ENCODE data around the gene CPED1. TPM values are rescaled to one million over a fixed set of nuclear protein-coding genes. Genes with fewer than 3 reads are reported as not detected.
"Not testable (repeated sequence)": the region's sequence is repeated elsewhere in the genome, so short reads cannot be mapped to it uniquely, and the experiment has no call there.

CPED1 gene
- total and polyA plus RNA-seq, 3 experiments from 2014 or later: 0.09 to 0.27 TPM; not detected in 1

- Mint-ChIP-seq H3K36me3 (no peaks in the 10 kb centered on the region), H3K4me3 (no peak overlapping the region), H3K4me1 (no peaks in the 10 kb centered on the region), H3K9me3 (no peaks in the 10 kb centered on the region), H3K27ac (no peak overlapping the region), H3K27me3 (peaks cover 3 to 26% of the 10 kb centered on the region in 2 donors)
- H3K36me3 ChIP-seq (ENCODE audit: insufficient read depth, low read length): no peaks in the 10 kb centered on the region
- ChIA-PET CTCF (interaction anchor here (1.6 kb wide), 1 partner anchor 71 kb away, joined by 5 read pairs; the partner anchor contains the start of gene CPED1), POLR2A (no interaction called here)
- DNase-seq: no peak
- H3K4me1 ChIP-seq (ENCODE audit: insufficient read depth, low read length): no peaks in the 10 kb centered on the region
- no peak overlapping the region for H3K4me3 ChIP-seq (ENCODE audit: low read length)
- H3K9me3 ChIP-seq (ENCODE audit: low read length): no peaks in the 10 kb centered on the region
- no peaks in the 10 kb centered on the region for H3K27me3 ChIP-seq (ENCODE audit: insufficient read depth, low read length, poor library complexity, severe bottlenecking)
- H3K27ac ChIP-seq (ENCODE audit: low read depth, low read length): no peak overlapping the region
These were observed 70.5 kb downstream of the CPED1 start for GRCh38 chr7:121058975-121059374.

- H3K9me3 ChIP-seq (ENCODE audit: low read length); POLR2A ChIA-PET; H3K9me3 Mint-ChIP-seq; CTCF ChIA-PET; H3K36me3 ChIP-seq (ENCODE audit: insufficient read depth, low read length); DNase-seq; H3K4me1 Mint-ChIP-seq; H3K36me3 Mint-ChIP-seq; H3K27ac ChIP-seq (ENCODE audit: low read depth, low read length); H3K4me3 Mint-ChIP-seq; H3K27ac Mint-ChIP-seq; H3K27me3 ChIP-seq (ENCODE audit: insufficient read depth, low read length, poor library complexity, severe bottlenecking); H3K4me1 ChIP-seq (ENCODE audit: insufficient read depth, low read length); H3K4me3 ChIP-seq (ENCODE audit: low read length): not testable (repeated sequence)
- H3K27me3 Mint-ChIP-seq: peaks cover 7 to 34% of the 10 kb centered on the region in 2 donors
These were observed 71.5 kb downstream of the CPED1 start for GRCh38 chr7:121059979-121060509.

- H3K27ac Mint-ChIP-seq: no peak overlapping the region
- Histone ChIP-seq H3K4me3 (ENCODE audit: low read length) (no peak overlapping the region), H3K27me3 (ENCODE audit: insufficient read depth, low read length, poor library complexity, severe bottlenecking) (no peaks in the 10 kb centered on the region), H3K27ac (ENCODE audit: low read depth, low read length) (no peak overlapping the region), H3K36me3 (ENCODE audit: insufficient read depth, low read length) (no peaks in the 10 kb centered on the region), H3K4me1 (ENCODE audit: insufficient read depth, low read length) (no peaks in the 10 kb centered on the region), H3K9me3 (ENCODE audit: low read length) (no peaks in the 10 kb centered on the region)
- ChIA-PET CTCF (no interaction called here), POLR2A (no interaction called here)
- no peaks in the 10 kb centered on the region for H3K9me3 Mint-ChIP-seq
- DNase-seq: no peak
- no peak overlapping the region for H3K4me3 Mint-ChIP-seq
- H3K4me1 Mint-ChIP-seq: no peaks in the 10 kb centered on the region
- no peaks in the 10 kb centered on the region for H3K36me3 Mint-ChIP-seq
- H3K27me3 Mint-ChIP-seq: peaks cover 7 to 29% of the 10 kb centered on the region in 2 donors
These were observed 73.4 kb downstream of the CPED1 start for GRCh38 chr7:121061677-121062582.

GRCh38 chr7:121062671-121063279, 74.3 kb downstream of the CPED1 start:
- Mint-ChIP-seq H3K27ac (no peak overlapping the region), H3K4me1 (no peaks in the 10 kb centered on the region)
- POLR2A ChIA-PET: no interaction called here

GRCh38 chr7:121067717-121068116, 79.2 kb downstream of the CPED1 start:
- H3K4me1 ChIP-seq (ENCODE audit: insufficient read depth, low read length); H3K27ac ChIP-seq (ENCODE audit: low read depth, low read length); H3K36me3 Mint-ChIP-seq; H3K4me1 Mint-ChIP-seq; POLR2A ChIA-PET; H3K4me3 ChIP-seq (ENCODE audit: low read length); H3K36me3 ChIP-seq (ENCODE audit: insufficient read depth, low read length); H3K9me3 Mint-ChIP-seq; H3K27me3 ChIP-seq (ENCODE audit: insufficient read depth, low read length, poor library complexity, severe bottlenecking); CTCF ChIA-PET; H3K27ac Mint-ChIP-seq; DNase-seq; H3K4me3 Mint-ChIP-seq; H3K9me3 ChIP-seq (ENCODE audit: low read length): not testable (repeated sequence)
- H3K27me3 Mint-ChIP-seq: peaks cover 7 to 43% of the 10 kb centered on the region in 2 donors

More at GRCh38 chr7:121062671-121063279, 74.3 kb downstream of the CPED1 start:
- H3K9me3 Mint-ChIP-seq: no peaks in the 10 kb centered on the region
- DNase-seq: no peak
- Histone ChIP-seq H3K27me3 (ENCODE audit: insufficient read depth, low read length, poor library complexity, severe bottlenecking) (no peaks in the 10 kb centered on the region), H3K4me1 (ENCODE audit: insufficient read depth, low read length) (no peaks in the 10 kb centered on the region), H3K9me3 (ENCODE audit: low read length) (no peaks in the 10 kb centered on the region), H3K36me3 (ENCODE audit: insufficient read depth, low read length) (no peaks in the 10 kb centered on the region), H3K4me3 (ENCODE audit: low read length) (no peak overlapping the region), H3K27ac (ENCODE audit: low read depth, low read length) (no peak overlapping the region)
- CTCF ChIA-PET: no interaction called here
- H3K36me3 Mint-ChIP-seq: no peaks in the 10 kb centered on the region
- peaks cover 6 to 26% of the 10 kb centered on the region in 2 donors for H3K27me3 Mint-ChIP-seq
- H3K4me3 Mint-ChIP-seq: no peak overlapping the region

GRCh38 chr7:121069346-121070100, 81.0 kb downstream of the CPED1 start:
- Mint-ChIP-seq H3K36me3 (no peaks in the 10 kb centered on the region), H3K9me3 (no peaks in the 10 kb centered on the region), H3K4me1 (no peaks in the 10 kb centered on the region), H3K4me3 (no peak overlapping the region), H3K27ac (no peak overlapping the region), H3K27me3 (peaks cover 3 to 28% of the 10 kb centered on the region in 2 donors)
- Histone ChIP-seq H3K36me3 (ENCODE audit: insufficient read depth, low read length) (no peaks in the 10 kb centered on the region), H3K27ac (ENCODE audit: low read depth, low read length) (no peak overlapping the region), H3K4me1 (ENCODE audit: insufficient read depth, low read length) (no peaks in the 10 kb centered on the region), H3K9me3 (ENCODE audit: low read length) (no peaks in the 10 kb centered on the region), H3K27me3 (ENCODE audit: insufficient read depth, low read length, poor library complexity, severe bottlenecking) (no peaks in the 10 kb centered on the region), H3K4me3 (ENCODE audit: low read length) (no peak overlapping the region)
- DNase-seq: no peak
- POLR2A ChIA-PET: no interaction called here
- CTCF ChIA-PET: no interaction called here

- no peak overlapping the region for H3K27ac ChIP-seq (ENCODE audit: low read depth, low read length)
- POLR2A ChIA-PET: no interaction called here
- peaks cover 2 to 26% of the 10 kb centered on the region in 2 donors for H3K27me3 Mint-ChIP-seq
- H3K4me3 ChIP-seq (ENCODE audit: low read length): no peak overlapping the region
- no peak overlapping the region for H3K27ac Mint-ChIP-seq
- H3K4me3 Mint-ChIP-seq: no peak overlapping the region
- H3K27me3 ChIP-seq (ENCODE audit: insufficient read depth, low read length, poor library complexity, severe bottlenecking): no peaks in the 10 kb centered on the region
- H3K36me3 ChIP-seq (ENCODE audit: insufficient read depth, low read length): no peaks in the 10 kb centered on the region
- H3K9me3 ChIP-seq (ENCODE audit: low read length): no peaks in the 10 kb centered on the region
- no peaks in the 10 kb centered on the region for H3K9me3 Mint-ChIP-seq
- CTCF ChIA-PET: interaction anchor here (1.2 kb wide), 1 partner anchor 10 kb away, joined by 3 read pairs; no protein-coding TSS in a partner anchor
- no peaks in the 10 kb centered on the region for H3K4me1 Mint-ChIP-seq
- DNase-seq: no peak
- no peaks in the 10 kb centered on the region for H3K36me3 Mint-ChIP-seq
- H3K4me1 ChIP-seq (ENCODE audit: insufficient read depth, low read length): no peaks in the 10 kb centered on the region
These were observed 82.6 kb downstream of the CPED1 start for GRCh38 chr7:121071132-121071531.

- Mint-ChIP-seq H3K4me1 (no peaks in the 10 kb centered on the region), H3K27me3 (peaks cover 3 to 26% of the 10 kb centered on the region in 2 donors), H3K4me3 (no peak overlapping the region), H3K9me3 (no peaks in the 10 kb centered on the region), H3K27ac (no peak overlapping the region), H3K36me3 (no peaks in the 10 kb centered on the region)
- Histone ChIP-seq H3K4me3 (ENCODE audit: low read length) (no peak overlapping the region), H3K27me3 (ENCODE audit: insufficient read depth, low read length, poor library complexity, severe bottlenecking) (no peaks in the 10 kb centered on the region), H3K9me3 (ENCODE audit: low read length) (no peaks in the 10 kb centered on the region), H3K4me1 (ENCODE audit: insufficient read depth, low read length) (no peaks in the 10 kb centered on the region), H3K27ac (ENCODE audit: low read depth, low read length) (no peak overlapping the region), H3K36me3 (ENCODE audit: insufficient read depth, low read length) (no peaks in the 10 kb centered on the region)
- ChIA-PET POLR2A (no interaction called here), CTCF (interaction anchor here (1.2 kb wide), 1 partner anchor 10 kb away, joined by 3 read pairs; no protein-coding TSS in a partner anchor)
- DNase-seq: no peak
These were observed 83.2 kb downstream of the CPED1 start for GRCh38 chr7:121071662-121072061.

Measured in CD8-positive, alpha-beta memory T cell (primary cell).